ENCODE data around the gene YIPF4. TPM values are rescaled to one million over a fixed set of nuclear protein-coding genes. Genes with fewer than 3 reads are reported as not detected.

The YIPF4 gene
- total and polyA plus RNA-seq, 2 of the 4 experiments (the other 2 are of a cell fraction), result 3.6 to 6.8 TPM

GRCh38 chr2:32228181-32228580 is 49.5 kb upstream of the YIPF4 start:
- Histone ChIP-seq H3K9ac (ENCODE audit: low read depth, low read length) (no peak overlapping the region), H4K91ac (ENCODE audit: insufficient read depth, low read depth, low read length) (no peak overlapping the region), H2AFZ (replicated peaks; ENCODE audit: low read length, poor library complexity) (no peak overlapping the region), H2BK15ac (ENCODE audit: low read depth, low read length) (no peak overlapping the region), H3K4ac (ENCODE audit: low read depth, low read length) (no peak overlapping the region), H3K56ac (ENCODE audit: extremely low read depth, insufficient read depth, low read length) (no peak overlapping the region), H4K8ac (ENCODE audit: low read depth in 2 of 2, low read length in 2 of 2) (no peak overlapping the region), H2BK5ac (ENCODE audit: low read depth, low read length, poor library complexity, severe bottlenecking) (no peak overlapping the region), H3K27ac (ENCODE audit: insufficient read depth, low read length) (no peak overlapping the region), H3K36me3 (ENCODE audit: control insufficient read depth, insufficient read depth, low read length) (peaks cover 5% of the 10 kb centered on the region; the same call in 1 of the 2 replicates), H3K14ac (replicated peaks; ENCODE audit: low read depth, low read length) (no peak overlapping the region), H3K9me3 (ENCODE audit: control insufficient read depth, insufficient read depth, low read length) (no peaks in the 10 kb centered on the region), H2BK20ac (ENCODE audit: low read depth, low read length) (no peak overlapping the region), H4K20me1 (ENCODE audit: insufficient read depth, low read length) (no peaks in the 10 kb centered on the region), H3K9me1 (ENCODE audit: insufficient read depth, low read length) (peaks cover 3% of the 10 kb centered on the region; the same call in 1 of the 2 replicates), H2AK9ac (replicated peaks; ENCODE audit: low read depth, low read length, poor library complexity) (no peak overlapping the region), H3K4me2 (ENCODE audit: low read depth, low read length) (no peak overlapping the region), H3K4me3 (ENCODE audit: insufficient read depth, low read depth, low read length) (no peak overlapping the region), H2BK120ac (ENCODE audit: low read depth, low read length) (no peak overlapping the region), H3K23ac (ENCODE audit: low read depth, low read length) (no peak overlapping the region), H3K27me3 (ENCODE audit: control insufficient read depth, insufficient read depth, low read length) (no peaks in the 10 kb centered on the region), H3K79me1 (ENCODE audit: low read depth in 1 of 2, low read length in 2 of 2) (no peaks in the 10 kb centered on the region), H4K5ac (ENCODE audit: low read depth, low read length) (no peak overlapping the region), H3K18ac (ENCODE audit: low read depth, low read length) (no peak overlapping the region), H2AK5ac (ENCODE audit: low read depth, low read length) (no peak overlapping the region), H3K4me1 (ENCODE audit: control insufficient read depth, insufficient read depth, low read length) (no peaks in the 10 kb centered on the region)
- no peak for TF ChIP-seq RFX5 (IDR thresholded peaks at IDR 0.05; ENCODE audit: low read depth, low read length)
- ChIA-PET POLR2A (ENCODE audit: unreplicated experiment) (no interaction called here), CTCF (interaction anchor here (0.6 kb wide), 1 partner anchor 1066 kb away, joined by 8 read pairs; no protein-coding TSS in a partner anchor)
- DNase-seq, result no peak
- no TSS peak for BruUV-seq (replicated peaks)
- dilution Hi-C loops (cut with HindIII; ENCODE audit: low sequenced_read_pairs, unreplicated experiment) (no loop called here), in situ Hi-C loops (cut with MboI; ENCODE audit: low sequenced_read_pairs) (no loop called here), intact Hi-C loops (cut with micrococcal nuclease) (no loop called here)
- WGBS, 2 experiments (ENCODE audit: extremely low coverage in 2 of 2, insufficient read length in 1 of 2), result no CpG with 5 or more reads among the region's 2 CpGs
- no peak for ATAC-seq (ENCODE audit: low read depth)

Measured in IMR-90 (cell line).